Measurements from ENCODE around the gene PUM1.

DNA sequence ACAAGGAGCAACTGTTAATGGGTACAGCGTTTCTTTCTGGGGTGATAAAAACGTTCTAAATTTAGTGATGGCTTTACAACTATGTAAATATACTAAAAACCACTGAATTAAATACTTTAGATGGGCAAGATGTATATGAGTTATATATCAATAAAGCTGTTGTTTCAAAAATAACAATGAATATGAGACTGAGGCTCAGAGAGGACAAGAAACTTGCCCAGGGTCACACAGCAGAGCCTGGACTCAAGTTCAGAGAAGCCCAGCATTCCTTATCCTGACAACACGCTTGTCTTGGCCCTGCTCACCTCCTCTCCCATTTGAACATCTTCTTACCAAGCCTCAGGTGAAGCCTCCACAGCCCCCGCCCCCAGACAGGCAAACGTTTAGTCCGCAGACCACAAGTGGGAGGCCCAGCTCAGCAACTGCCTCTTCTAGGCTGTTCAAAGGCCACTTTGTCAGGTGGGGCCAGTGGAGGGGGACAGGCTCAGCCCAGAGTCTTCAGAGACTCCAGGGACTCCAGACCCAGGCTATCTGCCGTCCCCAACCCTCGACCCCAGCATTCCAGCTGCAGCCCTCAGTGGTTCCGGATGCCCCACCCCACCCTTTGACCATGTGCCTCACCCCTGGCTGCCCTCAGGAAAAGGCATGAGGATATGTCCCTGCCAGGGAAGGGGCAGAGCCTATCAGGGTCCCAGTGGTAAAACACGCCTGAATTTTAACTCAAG, 174.9 kb downstream of the PUM1 start:
- no peak for TF ChIP-seq CTCF (IDR thresholded peaks at IDR 0.05; ENCODE audit: extremely low read depth in 1 of 2, insufficient read depth in 1 of 2, low read depth in 1 of 2, low read length in 2 of 2)
- no peak for TF ChIP-seq JUN (IDR thresholded peaks at IDR 0.05; ENCODE audit: borderline replicate concordance, insufficient read depth, insufficient read length, low read depth)
- TF ChIP-seq FOS (IDR thresholded peaks at IDR 0.05; ENCODE audit: borderline replicate concordance, insufficient read depth, low read length) = no peak
- TF ChIP-seq EZH2 (IDR thresholded peaks at IDR 0.05; ENCODE audit: borderline replicate concordance, low read depth, low read length, severe bottlenecking) = no peak
